ENCODE data around the gene NAALADL2.

Gene NAALADL2

GRCh38 chr3:175593331-175593730, 734.2 kb downstream of the NAALADL2 start:
- no peak for TF ChIP-seq CTCF (IDR thresholded peaks at IDR 0.05; ENCODE audit: low read depth, low read length)
- no peak for DNase-seq
- H3K36me3 ChIP-seq, result no peaks in the 10 kb centered on the region
- no peaks in the 10 kb centered on the region for H3K27me3 ChIP-seq
- H3K9me3 ChIP-seq, result no peaks in the 10 kb centered on the region
- H3K4me1 ChIP-seq, result no peaks in the 10 kb centered on the region
- H3K4me3 ChIP-seq (ENCODE audit: low read depth, low read length), result no peak overlapping the region

- H3K36me3 ChIP-seq, result no peaks in the 10 kb centered on the region
- H3K27me3 ChIP-seq, result no peaks in the 10 kb centered on the region
- no peaks in the 10 kb centered on the region for H3K4me1 ChIP-seq
- no peak for TF ChIP-seq CTCF (IDR thresholded peaks at IDR 0.05; ENCODE audit: low read depth, low read length)
- H3K9me3 ChIP-seq, result no peaks in the 10 kb centered on the region
- no peak overlapping the region for H3K4me3 ChIP-seq (ENCODE audit: low read depth, low read length)
- no peak for DNase-seq
These were observed 739.6 kb downstream of the NAALADL2 start for GRCh38 chr3:175598740-175599139.

- no peak for DNase-seq
- TF ChIP-seq CTCF (IDR thresholded peaks at IDR 0.05; ENCODE audit: low read depth, low read length), result no peak
- H3K36me3 ChIP-seq, result no peaks in the 10 kb centered on the region
- no peaks in the 10 kb centered on the region for H3K4me1 ChIP-seq
- no peak overlapping the region for H3K4me3 ChIP-seq (ENCODE audit: low read depth, low read length)
- no peaks in the 10 kb centered on the region for H3K27me3 ChIP-seq
- no peaks in the 10 kb centered on the region for H3K9me3 ChIP-seq
These were observed 742.4 kb downstream of the NAALADL2 start for GRCh38 chr3:175601521-175601920.

GRCh38 chr3:175605851-175606250, 746.7 kb downstream of the NAALADL2 start:
- no peak overlapping the region for H3K4me3 ChIP-seq (ENCODE audit: low read depth, low read length)
- no peak for TF ChIP-seq CTCF (IDR thresholded peaks at IDR 0.05; ENCODE audit: low read depth, low read length)
- no peaks in the 10 kb centered on the region for H3K36me3 ChIP-seq
- no peaks in the 10 kb centered on the region for H3K27me3 ChIP-seq
- DNase-seq, result no peak
- no peaks in the 10 kb centered on the region for H3K4me1 ChIP-seq
- no peaks in the 10 kb centered on the region for H3K9me3 ChIP-seq

GRCh38 chr3:175606650-175607318, 747.6 kb downstream of the NAALADL2 start:
- no peak for DNase-seq
- H3K4me3 ChIP-seq (ENCODE audit: low read depth, low read length), result no peak overlapping the region
- H3K9me3 ChIP-seq, result no peaks in the 10 kb centered on the region
- no peaks in the 10 kb centered on the region for H3K27me3 ChIP-seq
- TF ChIP-seq CTCF (IDR thresholded peaks at IDR 0.05; ENCODE audit: low read depth, low read length), result no peak
- H3K4me1 ChIP-seq, result peaks cover 5% of the 10 kb centered on the region
- H3K36me3 ChIP-seq, result no peaks in the 10 kb centered on the region

- no peaks in the 10 kb centered on the region for H3K36me3 ChIP-seq
- peaks cover 11% of the 10 kb centered on the region for H3K4me1 ChIP-seq
- DNase-seq, result no peak
- no peaks in the 10 kb centered on the region for H3K27me3 ChIP-seq
- no peaks in the 10 kb centered on the region for H3K9me3 ChIP-seq
- H3K4me3 ChIP-seq (ENCODE audit: low read depth, low read length), result no peak overlapping the region
- TF ChIP-seq CTCF (IDR thresholded peaks at IDR 0.05; ENCODE audit: low read depth, low read length), result no peak
These were observed 749.2 kb downstream of the NAALADL2 start for GRCh38 chr3:175608356-175608755.
